ENCODE results near the gene NFE2L3.
"Not testable (repeated sequence)": the region's sequence is repeated elsewhere in the genome, so short reads cannot be mapped to it uniquely, and the experiment has no call there.

NFE2L3 gene, protein sequence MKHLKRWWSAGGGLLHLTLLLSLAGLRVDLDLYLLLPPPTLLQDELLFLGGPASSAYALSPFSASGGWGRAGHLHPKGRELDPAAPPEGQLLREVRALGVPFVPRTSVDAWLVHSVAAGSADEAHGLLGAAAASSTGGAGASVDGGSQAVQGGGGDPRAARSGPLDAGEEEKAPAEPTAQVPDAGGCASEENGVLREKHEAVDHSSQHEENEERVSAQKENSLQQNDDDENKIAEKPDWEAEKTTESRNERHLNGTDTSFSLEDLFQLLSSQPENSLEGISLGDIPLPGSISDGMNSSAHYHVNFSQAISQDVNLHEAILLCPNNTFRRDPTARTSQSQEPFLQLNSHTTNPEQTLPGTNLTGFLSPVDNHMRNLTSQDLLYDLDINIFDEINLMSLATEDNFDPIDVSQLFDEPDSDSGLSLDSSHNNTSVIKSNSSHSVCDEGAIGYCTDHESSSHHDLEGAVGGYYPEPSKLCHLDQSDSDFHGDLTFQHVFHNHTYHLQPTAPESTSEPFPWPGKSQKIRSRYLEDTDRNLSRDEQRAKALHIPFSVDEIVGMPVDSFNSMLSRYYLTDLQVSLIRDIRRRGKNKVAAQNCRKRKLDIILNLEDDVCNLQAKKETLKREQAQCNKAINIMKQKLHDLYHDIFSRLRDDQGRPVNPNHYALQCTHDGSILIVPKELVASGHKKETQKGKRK

DNA sequence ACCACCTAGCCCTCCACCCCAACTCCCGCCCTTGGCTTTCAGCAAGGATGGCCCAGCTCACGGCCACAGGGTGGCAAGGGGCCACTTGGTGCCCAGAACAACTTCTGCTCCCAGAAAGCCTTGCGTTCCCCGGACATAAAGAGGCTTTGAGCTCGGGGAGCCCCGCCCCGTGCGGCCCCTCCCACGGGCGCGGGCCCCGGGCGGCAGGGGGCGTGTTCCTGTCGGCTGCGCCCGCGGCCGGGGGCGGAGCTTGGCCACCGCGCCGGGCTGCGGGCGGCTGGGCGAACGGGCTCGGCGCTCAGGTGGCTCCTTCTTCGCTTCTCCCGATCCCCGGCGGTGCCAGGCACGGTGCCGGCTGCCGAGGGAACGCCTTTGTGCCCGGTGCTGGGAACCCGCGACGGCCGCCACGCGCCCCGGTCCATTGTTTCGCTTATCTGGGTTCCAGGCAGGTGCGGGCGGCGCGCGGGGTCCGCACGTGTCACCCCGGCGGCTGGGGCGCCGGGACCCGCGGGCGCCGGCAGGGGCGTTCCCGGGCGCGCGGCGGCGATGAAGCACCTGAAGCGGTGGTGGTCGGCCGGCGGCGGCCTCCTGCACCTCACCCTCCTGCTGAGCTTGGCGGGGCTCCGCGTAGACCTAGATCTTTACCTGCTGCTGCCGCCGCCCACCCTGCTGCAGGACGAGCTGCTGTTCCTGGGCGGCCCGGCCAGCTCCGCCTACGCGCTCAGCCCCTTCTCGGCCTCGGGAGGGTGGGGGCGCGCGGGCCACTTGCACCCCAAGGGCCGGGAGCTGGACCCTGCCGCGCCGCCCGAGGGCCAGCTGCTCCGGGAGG lies at the start of gene NFE2L3:
Gene NFE2L3 (plus strand): TSS at position 246 of the 829 bp plus-strand sequence. CDS start 301 bp downstream, at position 547.
- no peak for FAIRE-seq

DNA sequence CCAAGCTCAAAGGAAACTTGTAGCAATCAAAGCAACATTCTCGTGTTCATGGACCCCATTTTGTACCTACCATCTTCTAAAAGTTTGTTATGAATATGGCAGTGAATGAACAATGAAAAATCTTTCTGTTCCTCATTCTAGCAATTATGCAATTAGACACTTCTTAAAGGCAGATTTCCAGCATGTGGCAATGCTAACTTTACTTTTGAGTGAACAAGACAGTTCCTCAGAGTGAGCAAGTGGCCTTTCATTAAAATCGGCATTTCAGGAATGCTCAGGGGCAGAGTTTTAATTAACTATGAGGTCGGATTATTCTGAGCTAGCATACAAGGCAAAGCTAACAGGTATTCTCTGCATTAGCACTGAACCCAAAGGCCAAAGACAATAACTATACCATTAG lies 48.4 kb upstream of the NFE2L3 start:
- FAIRE-seq, result no peak

DNA sequence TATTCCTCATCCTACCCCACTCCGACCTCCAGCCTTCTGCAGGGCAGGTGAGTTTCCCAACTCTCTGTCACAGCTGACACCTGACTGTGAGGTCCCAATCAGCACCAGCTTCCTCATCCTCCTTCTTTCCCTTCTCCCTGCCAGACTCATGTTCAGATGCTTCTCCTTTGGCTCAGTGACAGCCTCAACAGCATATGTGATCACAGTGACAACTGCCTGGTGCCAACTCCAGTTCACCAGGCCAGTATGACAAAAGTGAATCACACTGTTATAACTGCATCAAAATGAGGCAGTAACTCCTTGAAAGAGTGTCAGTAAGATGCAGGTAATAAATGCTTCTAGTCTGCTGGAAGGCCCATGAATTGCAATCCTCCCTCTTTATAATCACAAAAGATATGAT lies 46.8 kb upstream of the NFE2L3 start:
- FAIRE-seq, result no peak

DNA sequence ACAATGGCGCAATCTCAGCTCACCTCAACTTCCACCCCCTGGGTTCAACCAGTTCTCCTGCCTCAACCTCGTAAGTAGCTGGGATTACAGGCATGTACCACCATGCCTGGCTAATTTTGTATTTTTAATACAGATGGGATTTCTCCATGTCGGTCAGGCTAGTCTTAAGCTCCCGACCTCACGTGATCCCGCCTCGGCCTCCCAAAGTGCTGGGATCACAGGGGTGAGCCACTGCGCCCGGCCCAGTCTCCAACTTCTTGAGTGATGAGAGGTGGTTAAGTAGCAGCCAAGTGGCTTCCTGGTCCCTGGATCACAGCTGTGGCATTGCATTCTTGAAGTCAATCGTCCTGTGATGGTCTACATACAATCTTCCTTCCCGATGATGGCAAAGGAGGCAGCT lies 46.1 kb upstream of the NFE2L3 start:
- FAIRE-seq, result no peak

DNA sequence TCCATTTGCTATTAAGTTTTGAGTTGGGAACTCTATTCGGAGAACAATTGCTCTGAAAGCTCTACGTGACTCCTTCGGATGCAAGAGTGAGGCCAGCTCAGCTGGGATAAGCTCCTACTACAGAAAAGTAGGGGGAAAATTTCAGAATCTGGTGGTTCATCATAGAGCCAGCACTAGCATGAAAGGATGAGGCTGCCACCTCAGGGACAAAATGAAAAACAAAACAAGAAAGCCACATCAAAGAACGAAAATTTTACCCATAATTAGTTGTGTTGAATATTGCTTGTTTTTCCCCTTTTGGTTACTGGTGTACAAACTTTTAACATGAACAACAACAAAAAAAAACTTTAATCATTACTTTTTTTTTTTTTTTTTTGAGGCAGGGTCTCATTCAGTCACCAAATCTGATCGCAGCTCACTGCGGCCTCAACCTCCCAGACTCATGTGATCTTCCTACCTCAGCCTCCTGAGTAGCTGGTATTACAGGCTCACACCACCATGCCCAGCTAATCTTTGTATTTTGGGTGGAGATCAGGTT lies 39.7 kb upstream of the NFE2L3 start:
- no peak for FAIRE-seq

DNA sequence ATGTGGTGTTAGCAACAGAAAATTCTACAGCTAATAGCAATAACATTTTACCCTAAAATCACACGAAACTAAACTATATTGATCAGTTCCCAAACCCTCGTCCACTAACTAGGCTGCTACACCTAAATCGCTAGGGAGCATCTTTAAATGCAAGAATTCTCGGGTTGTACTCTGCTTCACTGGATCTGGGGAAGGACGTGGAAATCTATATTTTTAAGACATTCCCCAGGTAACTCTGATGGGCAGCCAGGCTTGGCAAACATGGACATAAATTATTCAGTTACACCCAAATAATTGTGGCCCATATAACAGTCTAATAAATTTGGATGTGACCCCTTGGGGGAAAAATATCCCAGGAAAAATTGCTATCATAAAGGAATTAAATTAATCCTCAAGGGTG lies 36.3 kb upstream of the NFE2L3 start:
- FAIRE-seq, result no peak

DNA sequence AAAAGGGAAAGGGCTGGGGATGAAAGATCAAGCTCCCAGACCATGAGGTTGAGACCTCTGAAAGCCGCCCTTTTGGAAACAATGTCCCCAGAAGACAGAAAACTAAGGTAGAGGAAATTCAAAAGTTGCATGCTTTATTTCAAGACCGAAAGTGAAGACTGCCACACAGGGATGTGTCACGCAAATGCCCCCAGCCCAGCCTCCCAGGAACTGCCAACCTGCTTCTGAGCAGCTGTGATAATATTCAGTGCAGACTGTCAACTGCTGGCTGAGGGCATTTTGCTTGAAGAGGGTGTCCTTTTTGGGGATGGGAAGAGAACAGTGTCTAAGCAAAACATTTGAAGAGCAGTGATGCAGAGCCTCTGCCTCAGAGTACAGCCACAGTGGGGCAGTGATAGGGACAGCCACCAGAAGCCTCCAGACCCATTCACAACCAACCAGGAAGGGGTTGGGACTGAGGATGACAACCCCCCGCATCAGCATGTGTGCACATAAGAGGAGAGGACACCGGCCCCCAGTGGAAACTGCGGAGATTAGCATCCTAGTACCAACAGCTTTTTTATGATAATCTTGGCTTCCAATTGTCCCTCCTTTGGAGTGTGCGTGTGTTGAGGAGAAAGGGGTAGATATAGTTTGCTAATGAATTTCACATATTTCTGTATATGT lies 34.7 kb upstream of the NFE2L3 start:
- FAIRE-seq, result no peak

DNA sequence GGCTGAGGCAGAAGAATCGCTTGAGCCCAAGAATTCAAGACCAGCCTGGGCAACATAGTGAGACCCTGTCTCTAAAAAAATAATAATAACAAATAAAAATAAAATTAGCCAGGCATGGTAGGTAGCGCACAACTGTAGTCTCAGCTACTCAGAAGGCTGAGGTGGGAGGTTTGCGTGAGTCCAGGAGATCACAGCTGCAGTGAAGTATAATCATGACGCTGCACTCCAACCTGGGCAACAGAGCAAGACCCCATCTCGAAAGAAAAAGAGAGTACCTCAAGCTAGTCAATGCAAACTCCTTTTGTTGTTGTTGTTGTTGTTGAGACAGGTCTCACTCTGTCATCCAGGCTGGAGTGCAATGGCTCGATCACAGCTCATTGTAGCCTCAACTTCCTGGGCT lies 34.0 kb upstream of the NFE2L3 start:
- FAIRE-seq, result no peak

DNA sequence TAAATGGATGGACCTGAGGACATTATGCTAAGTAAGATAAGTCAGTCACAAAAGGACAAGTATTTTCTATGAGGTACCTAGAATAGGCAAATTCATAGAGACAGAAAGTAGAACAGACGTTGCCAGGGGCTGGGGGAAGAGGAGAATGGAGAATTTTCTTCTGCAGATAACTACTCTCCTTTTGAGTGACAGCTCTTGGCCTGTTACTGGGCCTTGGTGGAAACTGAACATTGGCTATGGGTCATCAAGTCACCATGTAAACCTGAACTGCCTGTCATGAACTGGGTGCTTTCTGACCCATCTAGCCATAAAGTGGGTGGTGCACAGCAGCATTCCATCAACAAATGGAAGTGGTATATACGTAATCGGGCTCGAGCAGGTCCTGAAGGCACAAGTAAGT lies 29.3 kb upstream of the NFE2L3 start:
- no peak for FAIRE-seq

DNA sequence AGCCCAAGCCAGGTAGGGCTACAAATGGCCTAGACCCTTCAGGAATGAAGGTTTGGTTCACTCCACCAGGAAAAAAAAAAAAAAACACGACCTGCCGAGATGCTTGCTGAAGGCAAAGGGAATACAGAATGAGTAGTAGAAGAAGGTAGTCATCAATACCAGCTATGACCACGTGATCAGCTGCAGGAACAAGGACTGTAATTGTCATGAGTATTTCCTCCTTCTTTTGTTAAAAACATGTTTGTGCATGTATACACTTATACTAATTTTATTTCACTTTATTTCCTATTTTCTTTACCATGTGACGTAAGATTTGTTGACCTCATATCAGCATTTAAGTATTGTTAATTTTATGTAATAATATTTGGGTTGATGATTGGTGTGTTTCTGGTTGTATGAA lies 27.2 kb upstream of the NFE2L3 start:
- FAIRE-seq, result not testable (repeated sequence)

DNA sequence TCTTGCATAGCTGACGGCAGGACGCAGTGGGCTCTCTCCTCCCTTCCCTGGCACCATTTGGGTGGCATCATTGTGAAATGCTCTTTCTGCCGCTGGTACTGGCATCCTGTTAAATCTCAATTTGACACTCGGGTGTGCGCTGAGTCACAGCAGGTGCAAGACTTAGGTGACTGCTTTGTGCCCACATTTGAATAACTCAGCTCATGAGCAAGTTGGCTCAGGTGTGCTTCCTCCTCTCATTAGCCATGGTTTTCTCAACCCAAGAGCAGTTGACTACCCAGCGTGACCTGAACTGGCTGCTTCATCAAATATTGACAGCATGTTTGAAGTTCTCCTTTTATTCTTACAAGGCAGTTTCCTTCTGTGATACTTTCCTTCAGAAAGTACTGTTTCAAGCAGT lies 24.6 kb upstream of the NFE2L3 start:
- no peak for FAIRE-seq

DNA sequence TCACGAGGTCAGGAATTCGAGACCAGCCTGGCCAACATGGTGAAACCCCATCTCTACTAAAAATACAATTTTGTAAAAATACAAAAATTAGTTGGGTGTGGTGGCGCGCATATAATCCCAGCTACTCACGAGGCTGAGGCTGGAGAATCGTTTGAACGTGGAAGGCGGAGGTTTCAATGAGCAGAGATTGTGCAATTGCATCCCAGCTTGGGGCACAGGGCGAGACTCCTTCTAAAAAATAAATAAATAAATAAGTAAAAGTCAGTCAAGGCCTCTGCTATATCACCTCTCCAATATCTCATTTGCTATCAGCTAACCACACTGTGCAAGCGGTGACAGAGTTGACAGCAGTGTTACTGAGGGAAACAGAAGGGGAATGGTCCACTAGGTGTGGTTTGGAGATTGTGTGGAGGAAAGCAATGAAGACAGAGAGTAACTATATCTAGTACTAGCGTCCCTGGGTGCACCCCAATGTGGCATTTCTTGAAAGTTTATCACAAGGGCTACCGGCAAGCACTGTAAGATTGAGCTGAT lies 20.9 kb upstream of the NFE2L3 start:
- FAIRE-seq, result no peak

DNA sequence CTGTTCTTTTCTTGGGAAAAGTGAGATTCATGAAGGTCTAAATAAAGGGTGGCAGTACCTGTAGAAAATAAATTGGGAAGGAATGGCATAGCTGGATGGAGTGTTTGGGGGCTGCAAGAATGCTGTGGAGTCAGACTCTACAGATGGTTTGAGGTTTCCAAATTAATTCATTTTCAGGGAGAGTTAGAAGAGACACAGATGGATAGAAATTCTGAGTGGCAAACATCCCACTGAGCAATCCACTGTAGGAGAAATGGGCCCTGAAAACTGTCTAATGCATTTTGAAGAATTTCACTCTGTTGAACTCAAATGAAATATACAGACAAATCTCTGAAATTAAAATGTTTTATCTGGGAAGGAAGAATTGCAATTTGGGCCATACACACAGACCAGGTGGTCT lies 16.9 kb upstream of the NFE2L3 start:
- FAIRE-seq, result no peak

DNA sequence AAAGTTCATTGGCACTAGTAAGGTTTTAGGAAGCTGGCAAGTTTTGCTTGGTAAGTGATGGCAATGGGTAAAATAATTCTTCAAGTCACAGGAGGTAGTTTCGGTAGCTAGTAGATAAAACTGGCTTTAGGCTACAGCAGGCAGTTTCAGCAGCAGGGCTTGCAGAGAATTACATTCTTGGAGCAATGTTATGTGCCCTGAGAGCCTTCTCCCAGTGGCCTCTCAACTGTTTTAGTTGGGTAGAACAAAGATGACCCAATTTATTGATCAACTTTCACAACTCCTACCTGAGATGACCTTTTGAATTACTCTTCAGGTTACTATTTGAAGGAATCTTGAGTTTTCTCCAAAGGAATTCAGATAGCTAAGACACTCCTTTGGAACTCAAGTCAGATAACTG lies 16.4 kb upstream of the NFE2L3 start:
- no peak for FAIRE-seq

DNA sequence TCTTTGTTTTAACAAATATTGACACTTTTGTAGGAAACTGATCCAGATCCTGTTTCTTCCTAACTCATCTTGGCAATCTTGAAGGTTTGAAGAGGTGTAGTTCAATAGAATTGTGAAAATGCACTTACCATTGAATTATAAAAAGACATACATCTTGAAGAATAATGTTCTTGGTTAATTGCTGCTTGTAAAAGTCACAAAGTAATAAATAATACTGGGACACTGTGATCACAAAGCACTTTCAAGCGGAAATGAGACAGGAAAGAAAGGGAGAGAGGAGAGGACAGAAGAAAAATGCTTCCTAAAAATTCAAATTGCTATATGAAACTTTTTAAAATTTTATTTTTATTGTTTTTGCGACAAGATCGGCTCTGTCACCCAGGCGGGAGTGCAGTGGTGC lies 15.2 kb upstream of the NFE2L3 start:
- no peak for FAIRE-seq

DNA sequence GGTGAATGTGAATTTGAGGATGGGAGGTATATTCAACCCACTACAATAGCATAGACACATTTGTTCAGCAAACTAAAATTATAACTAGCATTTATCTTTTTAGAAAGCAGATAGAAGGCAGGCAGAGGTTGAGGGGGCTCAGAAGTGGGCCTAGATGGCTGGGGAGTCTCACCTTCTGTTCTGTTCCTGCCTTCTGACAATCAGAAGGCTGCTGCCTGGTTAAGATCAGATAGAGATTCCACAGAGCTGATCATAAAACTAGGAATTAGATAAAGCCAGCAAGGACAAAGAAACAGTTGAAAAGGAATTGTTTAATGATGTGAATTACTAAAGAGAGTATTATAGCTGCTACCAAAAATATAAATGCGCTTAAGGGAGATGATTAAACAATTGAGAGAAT lies 11.6 kb upstream of the NFE2L3 start:
- no peak for FAIRE-seq

DNA sequence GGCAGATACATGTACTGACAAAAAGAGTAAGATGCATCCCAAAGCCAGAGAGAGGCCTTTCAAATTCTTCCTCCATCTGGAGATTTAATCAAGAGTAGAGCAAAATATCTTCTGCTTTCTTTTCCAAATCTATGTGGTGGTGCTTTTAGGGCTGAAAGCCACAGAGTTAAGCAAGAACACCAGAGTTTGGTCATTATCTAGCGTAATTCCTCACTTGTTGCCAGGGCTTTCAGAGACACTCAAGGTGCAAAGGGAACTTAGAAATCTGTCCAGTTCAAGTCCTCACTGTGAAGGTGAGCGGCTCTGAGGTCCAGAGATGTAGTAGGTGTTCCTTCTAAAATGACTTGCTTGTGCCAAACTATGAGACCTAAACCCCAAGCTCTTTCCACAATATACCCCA lies 10.9 kb upstream of the NFE2L3 start:
- no peak for FAIRE-seq

DNA sequence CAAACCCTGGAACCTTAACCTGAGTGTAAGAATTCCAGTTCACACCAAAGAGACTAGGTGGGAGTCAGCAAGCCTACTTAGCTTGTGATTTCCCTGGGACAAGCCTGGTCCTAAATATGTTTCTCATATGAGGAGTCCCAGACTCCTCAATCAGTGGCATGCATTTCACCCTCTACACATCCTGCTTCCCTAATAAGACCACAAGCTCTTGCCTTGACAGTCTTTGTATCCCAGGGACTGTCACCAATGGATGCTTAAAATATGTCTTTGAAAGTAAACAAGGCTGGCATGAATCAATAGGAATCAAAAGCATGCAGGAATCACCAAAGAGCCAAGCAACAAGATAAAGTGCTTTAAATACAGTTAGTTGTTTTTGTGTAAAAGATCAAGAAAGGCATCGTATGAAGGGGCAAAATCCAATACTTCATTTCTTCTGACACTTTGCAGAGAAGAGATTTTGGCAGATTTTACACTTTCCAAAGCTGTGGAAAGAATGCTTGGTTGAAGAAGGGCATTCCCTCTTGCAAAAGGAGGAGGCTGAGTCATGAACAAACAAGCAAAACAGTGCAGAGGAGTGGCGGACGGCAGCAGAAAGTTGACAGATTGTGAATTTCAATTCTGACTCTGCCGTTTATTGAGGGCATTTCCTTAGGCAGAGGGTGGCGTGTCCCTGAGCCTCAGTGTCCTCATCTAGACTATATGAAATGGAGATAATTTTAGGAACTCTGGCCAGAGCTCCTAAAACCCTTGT lies 8.5 kb upstream of the NFE2L3 start:
- FAIRE-seq, result no peak

DNA sequence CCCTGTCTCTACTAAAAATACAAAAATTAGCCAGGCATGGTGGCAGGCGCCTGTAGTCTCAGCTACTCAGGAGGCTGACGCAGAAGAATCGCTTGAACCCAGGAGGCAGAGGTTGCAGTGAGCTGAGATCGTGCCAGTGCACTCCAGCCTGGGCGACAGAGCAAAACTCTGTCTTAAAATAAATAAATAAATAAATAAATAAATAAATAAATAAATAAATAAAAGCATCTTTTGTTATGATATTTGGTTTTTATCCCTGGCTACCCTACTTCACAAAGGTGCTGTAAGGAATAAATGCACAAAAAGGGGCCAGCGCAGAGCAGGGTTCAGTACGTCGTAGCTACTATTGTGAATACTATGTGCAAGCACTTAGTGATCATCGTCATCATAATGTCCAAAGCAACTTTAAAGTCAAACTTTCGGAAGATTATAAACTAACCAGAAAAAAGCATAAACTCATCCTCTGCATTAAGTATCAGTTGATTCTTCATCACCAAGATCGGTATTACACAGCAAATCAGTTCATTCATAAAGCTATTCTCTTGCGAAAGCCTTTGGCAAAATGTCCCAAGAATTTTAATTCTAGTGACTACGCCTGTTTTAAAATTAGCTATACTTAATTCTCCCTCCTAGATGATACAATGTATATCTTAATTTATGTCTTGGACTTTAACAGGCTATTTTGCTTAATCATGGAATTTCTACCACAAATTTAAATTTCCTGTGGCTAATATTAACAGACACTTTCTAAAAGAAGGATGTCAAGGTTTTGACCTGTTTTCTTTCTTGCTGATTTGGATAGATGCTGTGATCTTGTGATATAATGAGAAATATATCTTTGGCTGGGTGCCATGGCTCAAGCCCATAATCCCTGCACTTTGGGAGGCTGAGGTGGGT lies 7.6 kb upstream of the NFE2L3 start:
- FAIRE-seq, result no peak

DNA sequence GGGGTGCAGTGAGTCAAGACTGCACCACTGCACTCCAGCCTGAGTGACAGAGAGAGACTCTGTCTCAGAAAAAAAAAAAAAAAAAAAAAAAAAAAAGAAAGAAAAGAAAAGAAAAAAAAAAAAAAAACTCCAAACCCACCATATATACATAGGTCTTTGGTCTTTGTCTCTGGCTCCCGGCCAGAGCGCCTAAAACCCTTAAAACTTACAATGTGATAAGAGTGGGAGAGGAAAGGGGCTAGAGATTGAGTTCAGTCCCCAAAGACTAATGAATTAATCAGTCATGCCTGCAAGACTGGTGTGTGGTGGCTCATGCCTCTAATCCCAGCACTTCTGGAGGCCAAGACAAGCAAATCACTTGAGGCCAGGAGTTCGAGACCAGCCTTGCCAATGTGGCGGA lies 6.8 kb upstream of the NFE2L3 start:
- no peak for FAIRE-seq

DNA sequence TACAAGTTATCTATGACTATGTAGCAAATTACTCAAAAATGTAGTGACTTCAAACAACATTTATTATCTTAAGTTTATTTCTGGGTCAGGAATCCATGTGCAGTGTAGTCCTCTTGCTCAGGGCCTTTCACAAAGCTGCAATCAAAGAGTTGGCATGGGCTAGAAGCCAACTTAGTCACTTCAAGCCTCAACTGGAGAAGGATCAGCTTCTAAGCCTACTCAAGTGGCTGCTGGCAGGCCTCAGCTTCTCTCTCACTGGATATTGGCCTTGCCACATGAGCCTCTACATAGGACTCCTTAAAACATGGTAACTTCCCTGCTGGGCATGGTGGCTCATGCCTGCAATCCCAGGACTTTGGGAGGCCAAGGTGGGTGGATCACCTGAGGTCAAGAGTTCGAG lies 5.0 kb upstream of the NFE2L3 start:
- FAIRE-seq, result no peak
